HG03342 (cell line): Measurements from ENCODE around the gene PDE7B.
"Not testable (repeated sequence)": the region's sequence is repeated elsewhere in the genome, so short reads cannot be mapped to it uniquely, and the experiment has no call there.

Source experiments
- ATAC-seq: cut with Tn5 transposase; IDR thresholded peaks from one replicate; pipeline ENCODE4 v1.9.1; 2021; ENCODE audit warnings: mild to moderate bottlenecking, moderate library complexity; ENCODE audit not compliant: unreplicated experiment

PDE7B gene

GRCh38 chr6:136137739-136138402 lies 286.4 kb downstream of the PDE7B start:
- ATAC-seq: no peak

- ATAC-seq: not testable (repeated sequence)
Measured at GRCh38 chr6:136139111-136139510, 287.6 kb downstream of the PDE7B start.

GRCh38 chr6:136144251-136145023 lies 292.9 kb downstream of the PDE7B start:
- no peak for ATAC-seq

GRCh38 chr6:136146130-136146529 lies 294.6 kb downstream of the PDE7B start:
- no peak for ATAC-seq

GRCh38 chr6:136147342-136147741 lies 295.8 kb downstream of the PDE7B start:
- no peak for ATAC-seq

- no peak for ATAC-seq
Measured at GRCh38 chr6:136148051-136148450, 296.6 kb downstream of the PDE7B start.

GRCh38 chr6:136148523-136148922 lies 297.0 kb downstream of the PDE7B start:
- no peak for ATAC-seq

GRCh38 chr6:136149311-136149710 lies 297.8 kb downstream of the PDE7B start:
- no peak for ATAC-seq

- ATAC-seq: no peak
Measured at GRCh38 chr6:136150961-136151360, 299.5 kb downstream of the PDE7B start.

GRCh38 chr6:136153707-136154375 lies 302.3 kb downstream of the PDE7B start:
- ATAC-seq: no peak

GRCh38 chr6:136155191-136155590 lies 303.7 kb downstream of the PDE7B start:
- ATAC-seq: no peak

GRCh38 chr6:136157743-136158142 lies 306.2 kb downstream of the PDE7B start:
- ATAC-seq: no peak

- no peak for ATAC-seq
Measured at GRCh38 chr6:136158387-136158821, 306.9 kb downstream of the PDE7B start.

- no peak for ATAC-seq
Measured at GRCh38 chr6:136158971-136159370, 307.5 kb downstream of the PDE7B start.

- ATAC-seq: no peak
Measured at GRCh38 chr6:136160250-136160649, 308.7 kb downstream of the PDE7B start.

- no peak for ATAC-seq
Measured at GRCh38 chr6:136161950-136162349, 310.4 kb downstream of the PDE7B start.

GRCh38 chr6:136163260-136163659 lies 311.8 kb downstream of the PDE7B start:
- ATAC-seq: no peak

- no peak for ATAC-seq
Measured at GRCh38 chr6:136166815-136167214, 315.3 kb downstream of the PDE7B start.

GRCh38 chr6:136169394-136170148 lies 318.1 kb downstream of the PDE7B start:
- no peak for ATAC-seq

- no peak for ATAC-seq
Measured at GRCh38 chr6:136171231-136171630, 319.7 kb downstream of the PDE7B start.
